ENCODE measurements around the gene CNTNAP5.
"Not testable (repeated sequence)": the region's sequence is repeated elsewhere in the genome, so short reads cannot be mapped to it uniquely, and the experiment has no call there.

The CNTNAP5 gene

GRCh38 chr2:124327303-124327702 lies 302.2 kb downstream of the CNTNAP5 start:
- no peak for DNase-seq

GRCh38 chr2:124328397-124328796 lies 303.3 kb downstream of the CNTNAP5 start:
- no peak for DNase-seq

- DNase-seq = no peak
These were observed 308.7 kb downstream of the CNTNAP5 start for GRCh38 chr2:124333784-124334183.

- DNase-seq = no peak
These were observed 310.0 kb downstream of the CNTNAP5 start for GRCh38 chr2:124335058-124335457.

- DNase-seq = no peak
These were observed 314.6 kb downstream of the CNTNAP5 start for GRCh38 chr2:124339709-124340108.

GRCh38 chr2:124343827-124344498 lies 318.9 kb downstream of the CNTNAP5 start:
- no peak for DNase-seq

GRCh38 chr2:124347209-124347608 lies 322.1 kb downstream of the CNTNAP5 start:
- no peak for DNase-seq

- DNase-seq = no peak
These were observed 328.6 kb downstream of the CNTNAP5 start for GRCh38 chr2:124353656-124354055.

- DNase-seq = no peak
These were observed 329.4 kb downstream of the CNTNAP5 start for GRCh38 chr2:124354466-124354865.

GRCh38 chr2:124361966-124362365 lies 336.9 kb downstream of the CNTNAP5 start:
- DNase-seq = not testable (repeated sequence)

- DNase-seq = no peak
These were observed 344.1 kb downstream of the CNTNAP5 start for GRCh38 chr2:124369181-124369580.

GRCh38 chr2:124380221-124380749 lies 355.2 kb downstream of the CNTNAP5 start:
- no peak for DNase-seq

GRCh38 chr2:124382067-124382618 lies 357.1 kb downstream of the CNTNAP5 start:
- DNase-seq = no peak

- no peak for DNase-seq
These were observed 370.9 kb downstream of the CNTNAP5 start for GRCh38 chr2:124395961-124396360.

- no peak for DNase-seq
These were observed 377.2 kb downstream of the CNTNAP5 start for GRCh38 chr2:124402274-124402673.

- not testable (repeated sequence) for DNase-seq
These were observed 382.9 kb downstream of the CNTNAP5 start for GRCh38 chr2:124407836-124408534.

- no peak for DNase-seq
These were observed 399.0 kb downstream of the CNTNAP5 start for GRCh38 chr2:124424074-124424473.

GRCh38 chr2:124426122-124426521 lies 401.0 kb downstream of the CNTNAP5 start:
- DNase-seq = no peak

GRCh38 chr2:124426625-124427024 lies 401.5 kb downstream of the CNTNAP5 start:
- peak; percentile 27 for DNase-seq

GRCh38 chr2:124437811-124438210 lies 412.7 kb downstream of the CNTNAP5 start:
- DNase-seq = no peak

- DNase-seq = no peak
These were observed 425.4 kb downstream of the CNTNAP5 start for GRCh38 chr2:124450481-124450880.

GRCh38 chr2:124476291-124476690 lies 451.2 kb downstream of the CNTNAP5 start:
- DNase-seq = no peak

GRCh38 chr2:124478761-124479160 lies 453.7 kb downstream of the CNTNAP5 start:
- DNase-seq = no peak

GRCh38 chr2:124480958-124481357 lies 455.9 kb downstream of the CNTNAP5 start:
- DNase-seq = no peak
